NCI-H2107 treated with DMSO at 0.1 percent for 48 hours (cell line): ENCODE measurements around the gene SLC35E1.
"Not testable (repeated sequence)": the region's sequence is repeated elsewhere in the genome, so short reads cannot be mapped to it uniquely, and the experiment has no call there.

Experiments used
- DNase-seq: peaks from one replicate; lab custom pipeline; 2025; ENCODE audit not compliant: unreplicated experiment; lab: John Stamatoyannopoulos, UW

Gene SLC35E1

DNA sequence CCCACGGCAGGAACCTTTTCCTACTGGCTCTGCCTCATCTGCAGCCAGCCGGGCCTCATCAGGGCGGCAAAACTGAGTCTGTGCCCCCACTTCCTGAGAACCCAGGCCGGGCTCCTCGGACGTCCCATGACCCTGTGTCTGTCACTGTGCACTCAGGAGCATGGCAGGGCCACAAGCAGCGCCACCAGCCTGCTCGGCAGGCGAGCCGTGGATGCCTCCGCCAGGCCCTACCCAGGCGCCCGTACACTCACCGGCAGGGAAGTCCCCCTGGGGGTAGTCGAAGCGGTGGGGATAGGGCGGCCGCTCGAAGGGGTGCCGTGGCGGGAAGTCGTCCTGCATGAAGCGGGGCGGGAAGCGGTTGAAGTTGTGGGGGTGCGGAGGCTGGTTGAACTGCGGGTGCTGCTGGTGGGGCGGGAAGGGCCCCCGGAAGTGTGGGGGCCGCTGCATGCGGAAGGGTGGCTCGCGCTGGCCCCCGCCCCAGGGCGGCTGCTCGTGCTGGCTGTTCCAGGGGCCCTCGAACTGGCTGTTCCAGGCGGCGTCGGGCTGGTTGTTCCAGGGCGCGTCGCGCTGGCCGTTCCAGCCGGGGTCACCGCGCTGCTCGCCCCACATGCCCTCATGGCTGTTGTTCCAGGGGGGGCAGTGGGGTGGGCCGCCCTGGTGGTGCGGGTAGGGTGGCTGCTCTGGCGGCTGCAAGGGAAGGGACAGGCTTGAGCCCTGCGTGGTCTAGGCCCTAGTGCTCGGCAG, 47.1 kb downstream of the SLC35E1 start:
- DNase-seq: no peak

DNA sequence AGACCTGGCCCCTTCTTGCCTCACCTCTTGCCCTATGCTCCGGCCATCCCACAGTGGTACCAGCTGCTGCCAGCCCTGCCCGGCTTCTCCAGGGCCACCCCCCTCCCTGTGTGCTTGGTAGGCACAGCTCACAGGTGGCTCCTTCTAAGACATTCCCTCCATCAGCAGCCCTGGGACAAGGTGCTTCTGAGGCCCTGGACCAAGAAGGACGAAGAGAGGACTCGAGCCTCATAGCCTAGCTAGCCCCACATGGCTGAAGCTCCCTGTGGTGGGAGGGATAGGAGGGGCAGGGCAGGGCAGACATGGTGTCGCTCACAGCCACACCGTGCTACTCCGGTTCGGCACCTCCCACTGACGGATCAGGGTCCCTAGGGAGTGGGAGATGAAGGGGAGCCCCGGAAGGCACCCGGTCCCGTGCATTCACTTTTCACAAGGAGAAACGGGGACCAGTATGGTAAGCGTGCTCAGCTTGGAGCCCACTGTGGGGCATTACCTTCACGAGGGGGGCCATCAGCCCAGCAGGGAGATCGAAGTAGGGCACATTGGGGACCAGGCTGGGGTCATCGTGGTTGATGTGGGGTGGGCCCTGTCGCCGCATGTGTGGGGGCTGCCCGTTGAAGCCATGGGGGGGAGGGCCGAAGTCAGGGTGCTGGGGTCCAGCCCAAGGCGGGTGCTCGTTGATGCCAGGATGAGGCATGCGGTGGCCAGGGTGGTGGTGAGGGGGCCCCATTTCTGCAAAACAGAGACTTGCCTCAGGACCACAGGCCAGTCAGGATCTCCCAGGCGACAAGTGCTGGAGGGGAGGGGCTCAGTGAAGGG, 49.4 kb downstream of the SLC35E1 start:
- no peak for DNase-seq

DNA sequence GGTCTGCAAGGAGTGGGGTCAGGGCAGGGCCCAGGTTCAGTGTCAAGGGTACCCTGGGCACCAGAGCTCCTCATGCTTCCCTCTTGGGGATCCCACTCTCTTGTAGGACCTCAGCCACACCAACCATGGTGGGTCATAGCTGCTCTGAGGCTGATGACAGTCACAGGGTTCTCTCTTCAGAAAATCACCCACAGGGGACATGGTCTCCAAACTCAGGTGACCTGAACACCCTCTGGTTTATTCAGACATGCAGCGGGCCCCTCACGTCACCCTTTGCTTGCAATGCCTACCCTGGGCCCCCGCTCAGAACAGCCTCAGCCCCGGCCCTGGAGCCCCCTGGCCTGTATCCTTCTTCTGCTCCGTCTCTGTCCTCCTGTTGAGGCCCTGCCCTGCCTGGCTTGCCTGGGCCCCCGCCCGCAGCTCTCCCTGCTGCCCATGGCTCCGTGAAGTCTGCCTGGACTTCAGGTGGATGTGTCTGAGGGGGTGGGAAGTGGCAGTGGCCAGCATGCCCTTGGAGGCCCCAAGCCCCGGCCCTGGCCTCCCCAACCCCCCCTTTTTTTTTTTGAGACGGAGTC, 50.4 kb downstream of the SLC35E1 start:
- no peak for DNase-seq

DNA sequence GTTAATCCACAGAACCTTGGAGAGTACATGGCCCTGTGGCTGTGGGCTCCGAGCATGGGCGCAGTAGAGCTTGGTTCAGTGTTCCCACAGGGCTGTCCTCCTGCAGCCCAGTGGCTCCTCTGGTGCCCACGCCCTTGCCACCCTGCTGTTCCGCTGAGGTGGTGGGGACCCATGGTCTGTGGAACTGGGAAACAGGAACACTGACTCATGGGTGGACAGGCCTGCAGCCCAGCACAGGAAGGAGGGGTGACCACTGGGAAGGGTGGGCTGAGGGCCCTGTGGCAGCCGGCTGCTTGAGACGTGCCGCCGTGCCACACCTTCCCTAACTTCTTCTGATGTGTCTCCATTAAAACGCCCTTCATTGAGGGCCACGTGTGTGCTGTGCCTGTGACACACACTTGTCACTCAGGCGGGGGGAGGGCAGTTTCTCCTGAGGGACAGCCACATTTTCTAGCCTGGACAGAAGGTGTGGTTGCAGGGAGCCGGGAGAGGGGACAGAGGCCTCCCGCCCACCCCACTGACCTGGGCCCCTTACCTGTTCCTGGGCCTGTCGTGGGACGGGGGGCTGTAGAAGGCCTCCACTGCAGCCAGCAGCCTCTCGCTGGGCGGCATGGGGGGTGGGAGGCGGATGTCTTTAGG, 51.1 kb downstream of the SLC35E1 start:
- DNase-seq: no peak

DNA sequence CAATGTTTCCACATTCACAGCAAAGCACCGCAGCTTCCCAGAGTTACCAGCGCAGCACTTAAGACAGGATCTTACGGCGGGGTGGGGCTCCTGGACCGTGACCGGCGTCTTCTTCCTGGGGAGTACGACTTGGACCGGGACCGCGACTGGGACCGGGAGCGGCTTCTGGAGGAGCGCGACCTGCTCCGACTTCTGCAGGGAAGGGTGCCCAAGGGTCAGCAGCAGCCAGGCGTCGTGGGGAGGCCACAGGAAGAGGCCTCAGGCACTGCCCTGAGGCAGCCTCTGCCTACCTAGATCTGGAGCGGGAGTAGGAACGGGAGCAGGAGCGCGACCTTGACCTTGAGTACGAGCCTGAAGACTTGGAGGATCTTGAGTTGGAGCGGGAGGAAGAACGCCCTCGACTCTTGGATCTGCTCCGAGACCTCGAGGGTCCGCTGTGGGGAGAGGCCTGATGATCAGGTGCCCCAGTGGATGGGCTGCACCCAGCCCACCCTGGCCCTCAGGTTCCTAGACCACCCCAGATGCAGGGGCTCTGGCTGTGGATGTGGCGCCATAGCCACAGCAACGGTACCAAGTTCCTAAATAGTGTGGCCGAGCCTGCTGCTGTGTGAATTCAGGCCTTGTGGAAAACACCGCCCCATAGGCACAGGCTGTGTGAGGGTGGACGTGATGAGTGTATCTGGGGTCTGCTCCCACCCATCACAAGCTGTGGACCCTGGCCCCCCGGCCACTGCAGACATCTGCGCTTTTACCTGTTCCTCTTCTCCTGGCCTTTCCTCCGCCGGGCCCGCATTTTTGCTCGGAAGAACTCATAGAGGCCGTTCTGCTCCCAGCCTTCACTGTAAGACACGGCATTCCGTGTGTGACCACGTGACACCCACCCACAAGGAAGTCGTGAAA, 51.9 kb downstream of the SLC35E1 start:
- DNase-seq: no peak

DNA sequence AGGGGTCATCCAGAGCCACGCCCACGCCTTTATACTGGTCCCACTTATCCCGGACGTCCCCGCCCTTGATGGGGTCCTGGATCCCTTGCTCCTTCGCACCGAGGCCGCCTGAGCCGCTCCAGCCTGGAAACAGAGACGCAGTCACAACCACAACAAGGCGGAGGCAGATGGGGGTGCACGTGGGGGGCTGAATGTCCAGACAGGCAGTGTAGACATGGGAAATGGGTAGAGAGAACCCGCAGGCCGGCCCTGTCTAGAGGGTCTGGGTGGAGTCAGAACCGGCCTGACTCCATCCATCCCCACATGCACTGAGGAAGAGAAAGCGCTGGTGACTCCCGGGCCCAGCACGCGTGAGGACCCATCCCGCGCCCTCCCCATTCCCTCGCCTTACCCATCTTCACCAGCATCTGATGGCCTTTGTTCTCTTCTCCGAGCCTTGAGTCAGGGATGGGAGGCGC, 53.0 kb downstream of the SLC35E1 start:
- no peak for DNase-seq

DNA sequence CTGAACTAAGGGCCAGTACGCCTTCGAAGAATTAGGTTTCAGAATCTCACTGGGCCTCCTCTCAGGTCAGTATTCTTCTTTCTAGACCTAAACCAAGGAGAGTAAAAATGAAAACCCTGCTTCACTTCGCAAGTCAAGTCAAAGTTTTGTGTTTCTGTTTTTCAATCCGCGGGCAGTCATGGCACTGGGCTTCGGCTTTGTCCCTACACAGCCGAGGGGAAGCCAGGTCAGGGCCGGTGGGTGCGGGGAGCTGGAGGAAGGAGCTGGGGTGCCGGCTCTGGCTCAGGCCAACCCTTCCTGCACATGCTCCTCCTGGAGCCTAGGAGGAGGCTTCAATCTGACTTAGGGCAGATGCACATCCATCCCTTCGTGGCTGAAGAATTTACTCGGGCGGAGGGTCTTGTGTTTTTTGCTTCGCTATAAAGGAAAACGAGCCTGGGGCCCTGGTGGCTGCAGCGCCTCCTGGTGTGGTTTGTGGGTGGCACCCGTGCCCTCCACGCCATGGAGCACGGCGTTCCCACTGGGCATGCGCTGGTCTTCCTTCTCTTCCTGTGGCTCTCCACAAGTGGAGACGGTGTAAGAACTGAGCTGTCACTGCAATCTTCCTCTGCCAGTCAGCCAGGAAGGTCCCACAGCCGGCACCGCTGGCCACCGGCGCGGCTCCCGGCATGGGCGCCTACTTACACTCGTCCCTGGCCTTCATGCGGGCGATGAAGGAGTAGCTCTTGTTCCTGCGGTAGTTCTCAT, 53.6 kb downstream of the SLC35E1 start:
- no peak for DNase-seq

DNA sequence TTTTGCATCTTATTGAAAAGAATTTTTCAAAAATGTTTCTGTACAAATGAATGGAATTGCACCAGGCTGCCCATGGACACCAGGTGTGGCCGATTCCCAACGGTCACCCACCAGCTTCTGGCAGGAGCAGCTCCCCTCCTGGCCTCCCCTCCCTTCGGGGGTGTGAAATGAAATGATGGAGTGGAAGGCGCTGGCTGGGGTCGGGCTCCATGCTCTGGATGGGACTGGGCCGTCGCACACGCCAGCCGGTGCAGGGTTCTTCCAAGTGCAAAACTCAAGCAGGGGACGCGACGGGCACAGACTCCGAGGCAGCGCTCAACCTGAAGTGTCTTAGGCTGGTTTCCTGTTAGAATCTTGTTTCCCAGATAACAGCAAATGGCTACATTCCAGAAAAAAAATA, 54.2 kb downstream of the SLC35E1 start:
- DNase-seq: no peak

DNA sequence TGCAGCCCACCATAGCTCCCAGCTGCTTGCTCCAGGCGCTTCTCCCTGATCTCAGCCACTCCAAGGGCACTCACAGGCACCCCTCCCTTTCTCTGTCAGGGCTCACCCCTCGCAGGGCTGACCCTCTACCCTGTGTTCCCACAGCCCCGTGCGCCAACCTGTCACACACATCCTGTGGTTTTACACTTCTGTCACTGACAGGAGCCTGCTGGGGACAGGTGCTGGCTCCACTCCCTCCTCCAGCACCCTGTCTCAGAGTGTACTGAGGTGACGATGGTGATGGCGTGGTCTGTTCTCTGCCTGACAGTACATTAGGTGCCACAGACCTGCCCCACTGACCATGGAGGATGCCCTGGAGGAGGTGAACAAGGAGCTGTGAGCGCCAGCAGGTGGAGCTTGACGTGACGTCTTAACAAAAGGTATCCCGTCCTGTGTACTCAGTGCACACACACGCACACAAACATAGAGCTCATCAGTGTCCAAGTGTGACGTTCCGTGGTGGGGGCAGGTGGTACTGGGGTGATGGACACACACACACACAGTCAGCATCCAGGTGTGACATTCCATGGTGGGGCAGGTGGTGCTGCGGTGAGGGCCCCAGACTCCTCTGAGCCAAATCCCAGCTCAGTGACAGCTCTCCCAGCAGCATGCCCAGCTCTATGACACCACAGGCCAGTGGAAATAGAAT, 55.1 kb downstream of the SLC35E1 start:
- no peak for DNase-seq

DNA sequence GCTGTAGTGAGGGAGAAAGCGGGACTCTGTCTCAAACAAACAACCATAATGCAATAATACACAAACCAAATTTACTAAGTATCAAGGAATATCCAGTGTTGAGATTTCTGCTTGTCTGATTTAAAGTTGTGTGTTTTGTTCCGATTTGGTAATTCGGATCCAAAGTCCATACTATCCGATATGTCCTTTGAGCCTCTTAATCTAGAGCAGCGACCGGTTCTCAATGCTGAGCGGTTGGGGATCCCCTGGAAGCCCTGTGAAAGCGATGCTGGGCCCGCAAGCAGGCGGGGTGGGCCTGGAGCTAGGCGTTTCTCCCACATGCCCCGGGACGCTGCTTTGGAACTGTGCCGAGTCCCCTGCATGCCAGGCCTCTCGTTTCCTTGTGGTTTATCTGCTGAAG, 55.8 kb downstream of the SLC35E1 start:
- DNase-seq: no peak

DNA sequence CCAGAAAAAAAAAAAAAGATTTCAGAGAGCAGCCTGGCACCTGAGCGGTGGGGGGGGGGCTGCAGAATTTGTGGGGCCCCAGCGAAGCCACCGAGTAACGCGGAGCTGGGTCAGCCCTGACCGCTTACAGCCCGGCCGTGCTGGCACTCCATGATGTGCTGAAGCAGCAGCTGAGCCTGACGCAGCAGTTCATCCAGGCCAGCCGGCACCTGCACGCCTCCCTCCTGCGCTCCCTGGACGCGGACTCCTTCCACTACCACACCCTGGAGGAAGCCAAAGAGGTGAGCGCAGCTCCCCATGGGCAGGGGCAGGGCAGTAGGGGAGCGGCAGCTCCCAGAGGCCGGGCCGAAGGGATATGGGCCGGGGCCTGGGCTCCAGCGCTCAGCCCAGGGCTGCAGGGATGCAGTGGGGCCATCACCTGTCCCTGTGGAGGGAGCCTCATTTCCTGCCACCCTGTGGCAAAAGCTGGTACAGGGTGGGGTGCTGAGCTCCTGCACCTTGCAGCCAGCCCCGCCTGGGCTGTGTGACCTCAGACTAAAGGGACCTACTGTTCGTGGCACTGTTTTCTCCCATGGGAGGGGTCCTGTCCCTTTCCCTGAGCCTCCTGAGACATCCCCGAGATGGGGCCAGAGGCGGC, 57.7 kb downstream of the SLC35E1 start:
- DNase-seq: no peak

DNA sequence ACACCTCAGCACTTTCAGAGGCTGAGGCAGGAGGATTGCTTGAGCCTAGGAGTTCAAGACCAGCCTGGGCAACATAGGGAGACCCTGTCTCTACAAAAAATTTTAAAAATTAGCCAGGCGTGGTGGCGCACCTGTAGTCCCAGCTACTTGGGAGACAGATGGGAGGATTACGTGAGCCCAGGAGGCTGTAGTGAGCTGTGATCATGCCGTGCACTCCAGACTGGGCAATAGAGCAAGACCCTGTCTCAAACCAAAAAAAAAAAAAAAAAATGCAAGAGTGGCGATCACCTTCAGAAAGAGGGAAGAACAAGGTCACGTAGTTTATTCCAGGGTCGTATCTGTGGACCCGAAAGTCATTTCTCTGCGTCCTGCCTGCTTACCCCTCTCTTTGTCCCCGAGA, 59.6 kb downstream of the SLC35E1 start:
- DNase-seq: not testable (repeated sequence)

DNA sequence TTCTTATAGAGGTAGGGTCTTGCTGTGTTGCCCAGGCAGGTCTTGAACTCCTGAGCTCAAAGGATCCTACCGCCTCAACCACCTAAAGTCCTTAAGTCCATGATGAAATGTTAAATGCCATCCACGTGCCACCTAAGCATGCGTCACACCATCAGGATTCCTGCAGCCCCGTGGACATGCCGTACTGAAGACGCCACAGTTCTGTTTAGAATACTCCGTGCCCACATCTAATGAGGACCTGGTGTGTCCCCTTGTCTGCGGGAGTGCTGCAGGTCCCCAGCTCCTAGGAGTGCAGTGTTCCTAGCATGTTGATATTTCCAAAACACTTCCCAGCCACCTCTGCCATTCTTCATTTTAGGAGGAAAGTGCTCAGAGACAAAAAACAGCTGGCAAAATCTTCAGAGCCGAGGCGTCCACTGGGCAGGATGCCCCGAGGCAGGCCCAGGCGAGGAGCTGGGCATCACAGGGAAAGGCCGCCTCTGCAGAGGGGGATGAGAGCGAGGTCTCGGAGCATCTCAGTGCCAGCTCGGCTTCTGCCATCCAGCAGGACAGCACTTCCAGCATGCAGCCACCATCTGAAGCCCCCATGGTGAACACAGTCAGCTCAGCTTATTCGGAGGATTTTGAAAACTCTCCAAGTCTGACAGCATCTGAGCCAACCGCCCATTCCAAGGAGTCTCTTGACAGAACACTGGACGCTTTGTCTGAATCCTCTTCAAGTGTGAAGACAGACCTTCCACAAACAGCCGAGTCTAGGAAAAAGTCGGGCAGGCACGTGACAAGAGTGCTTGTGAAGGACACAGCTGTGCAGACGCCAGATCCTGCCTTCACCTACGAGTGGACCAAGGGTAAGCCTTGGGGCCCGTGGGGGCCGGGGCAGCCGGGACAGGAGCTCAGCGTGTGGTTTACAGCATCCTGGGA, 62.8 kb downstream of the SLC35E1 start:
- DNase-seq: no peak

DNA sequence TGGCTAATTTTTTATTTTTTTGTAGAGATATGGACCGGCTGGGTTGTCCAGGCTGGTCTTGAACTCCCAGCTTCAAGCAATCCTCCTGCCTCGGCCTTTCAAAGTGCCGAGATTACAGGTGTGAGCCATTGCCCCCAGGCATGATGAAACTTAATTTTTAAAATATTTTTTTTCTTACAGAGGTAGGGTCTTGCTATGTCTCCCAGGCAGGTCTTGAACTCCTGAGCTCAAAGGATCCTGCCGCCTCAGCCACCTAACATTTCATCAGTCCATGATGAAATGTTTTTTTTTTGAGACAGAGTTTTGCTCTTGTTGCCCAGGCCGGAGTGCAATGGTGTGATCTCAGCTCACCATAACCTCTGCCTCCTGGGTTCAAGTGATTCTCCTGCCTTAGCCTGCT, 63.7 kb downstream of the SLC35E1 start:
- DNase-seq: no peak

DNA sequence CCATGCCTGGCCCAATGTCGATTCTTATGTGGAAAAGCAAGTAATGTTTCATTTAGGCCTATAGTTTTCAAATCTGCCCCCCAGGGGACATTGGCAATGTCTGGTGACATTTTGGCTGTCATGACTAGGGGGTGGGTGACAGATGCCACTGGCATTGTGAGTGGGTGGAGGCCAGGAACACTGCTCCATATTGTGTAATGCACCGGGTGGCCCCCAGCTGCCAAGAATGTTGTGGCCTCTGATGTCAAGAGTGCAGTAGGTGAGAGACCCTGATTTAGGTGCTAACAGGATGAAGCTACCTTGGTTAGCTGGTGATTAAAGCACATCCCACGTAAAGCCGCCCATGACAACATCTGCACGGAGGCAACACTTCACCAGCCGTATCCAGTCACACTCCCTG, 65.3 kb downstream of the SLC35E1 start:
- no peak for DNase-seq

DNA sequence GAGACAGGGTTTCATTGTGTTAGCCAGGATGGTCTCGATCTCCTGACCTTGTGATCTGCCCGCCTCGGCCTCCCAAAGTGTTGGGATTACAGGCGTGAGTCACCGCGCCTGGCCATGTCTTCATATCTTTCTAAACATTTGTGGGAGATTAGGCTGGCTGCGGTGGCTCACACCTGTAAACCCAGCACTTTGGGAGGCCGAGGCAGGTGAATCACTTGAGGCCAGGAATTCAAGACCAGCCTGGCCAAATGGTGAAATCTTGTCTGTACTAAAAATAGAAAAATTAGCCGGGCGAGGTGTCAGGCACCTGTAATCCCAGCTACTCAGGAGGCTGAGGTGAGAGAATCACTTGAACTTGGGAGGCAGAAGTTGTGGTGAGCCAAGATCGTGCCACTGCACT, 66.1 kb downstream of the SLC35E1 start:
- DNase-seq: not testable (repeated sequence)

DNA sequence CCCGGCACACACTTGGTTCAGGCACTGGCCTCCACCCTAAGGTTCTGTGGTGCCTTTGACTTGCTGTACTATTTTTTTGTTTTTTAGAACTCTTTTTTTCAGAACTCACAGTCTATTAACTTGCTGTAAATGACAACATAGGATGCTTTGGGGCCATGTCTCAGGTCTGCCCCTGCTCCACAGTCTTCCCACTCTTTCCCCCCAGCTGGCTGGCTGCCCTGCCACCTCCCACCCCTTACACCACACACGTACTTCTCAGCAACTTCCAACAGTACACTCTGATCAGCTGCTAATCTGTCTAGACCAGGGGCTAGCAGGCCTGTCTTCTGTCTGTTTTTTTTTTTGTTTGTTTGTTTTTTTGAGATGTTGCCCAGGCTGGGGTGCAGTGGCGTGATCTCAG, 67.9 kb downstream of the SLC35E1 start:
- no peak for DNase-seq
